HepG2 (cell line): ENCODE results near the gene CAMK1. TPM values are rescaled to one million over a fixed set of nuclear protein-coding genes. Genes with fewer than 3 reads are reported as not detected.

Experiments used
- AKAP8 ChIP-seq: sonication (generic); formaldehyde crosslinking; IDR thresholded peaks from 2 replicates; pipeline ENCODE4 v1.5.1; 2020; ENCODE audit warnings: mild to moderate bottlenecking, missing genetic modification reagents
- FOXA3 ChIP-seq: IDR thresholded peaks from 2 replicates; pipeline ENCODE4 v1.6.1; 2016; ENCODE audit warnings: missing genetic modification reagents, missing compliant biosample characterization
- GABPB1 ChIP-seq: IDR thresholded peaks from 2 replicates; pipeline ENCODE4 v1.6.1; 2016; ENCODE audit warnings: mild to moderate bottlenecking, missing genetic modification reagents, moderate library complexity, missing compliant biosample characterization
- GATAD1 ChIP-seq: IDR thresholded peaks from 2 replicates; pipeline ENCODE4 v1.6.1; 2016; ENCODE audit warnings: missing genetic modification reagents, missing compliant biosample characterization
- GPN1 ChIP-seq: sonication (generic); formaldehyde crosslinking; IDR thresholded peaks from 2 replicates; pipeline ENCODE4 v1.5.1; 2020; ENCODE audit warnings: missing genetic modification reagents, borderline replicate concordance
- IRX3 ChIP-seq: sonication (generic); formaldehyde crosslinking; IDR thresholded peaks from 2 replicates; pipeline ENCODE4 v1.8.1; 2023; ENCODE audit warnings: mild to moderate bottlenecking, low read depth, missing genetic modification reagents, borderline replicate concordance
- KDM6A ChIP-seq: IDR thresholded peaks from 2 replicates; pipeline ENCODE4 v1.6.1; 2016; ENCODE audit warnings: low read depth
- MTA1 ChIP-seq: sonication (generic); formaldehyde crosslinking; IDR thresholded peaks from 2 replicates; pipeline ENCODE4 v1.4.0; 2020; ENCODE audit warnings: missing genetic modification reagents, mild to moderate bottlenecking, borderline replicate concordance
- NCOR1 ChIP-seq: fragments of 200-600 bp; sonication (generic); IDR thresholded peaks from 2 replicates; pipeline ENCODE4 v1.7.0; 2017; ENCODE audit warnings: antibody characterized with exemption, low read length, borderline replicate concordance
- SIN3A ChIP-seq: IDR thresholded peaks from 2 replicates; pipeline ENCODE4 v1.6.1; 2011; ENCODE audit warnings: low read depth, mild to moderate bottlenecking, control low read depth, low read length, borderline replicate concordance
- ZBTB25 ChIP-seq: IDR thresholded peaks from 2 replicates; pipeline ENCODE4 v1.6.1; 2018; ENCODE audit warnings: missing genetic modification reagents
- ZBTB7A ChIP-seq: sonication (generic); formaldehyde crosslinking; IDR thresholded peaks from 2 replicates; pipeline ENCODE4 v1.8.0; 2022; ENCODE audit warnings: mild to moderate bottlenecking, missing genetic modification reagents
- ZFP90 ChIP-seq: sonication (generic); formaldehyde crosslinking; IDR thresholded peaks from 2 replicates; pipeline ENCODE4 v1.8.0; 2022; ENCODE audit warnings: missing genetic modification reagents, mild to moderate bottlenecking, inconsistent platforms, borderline replicate concordance
- ZFP91 ChIP-seq: sonication (generic); formaldehyde crosslinking; IDR thresholded peaks from 2 replicates; pipeline ENCODE4 v1.9.0; 2022; ENCODE audit warnings: missing genetic modification reagents, mild to moderate bottlenecking, borderline replicate concordance
- ZFY ChIP-seq: sonication (generic); formaldehyde crosslinking; IDR thresholded peaks from 2 replicates; pipeline ENCODE4 v1.4.0; 2020; ENCODE audit warnings: missing genetic modification reagents
- ZNF207 ChIP-seq: fragments of 450-650 bp; IDR thresholded peaks from 2 replicates; pipeline ENCODE4 v1.6.1; 2016; ENCODE audit warnings: antibody characterized with exemption, borderline replicate concordance
- ZNF383 ChIP-seq: sonication (generic); formaldehyde crosslinking; IDR thresholded peaks from 2 replicates; pipeline ENCODE4 v1.4.0; 2020; ENCODE audit warnings: missing genetic modification reagents, mild to moderate bottlenecking, borderline replicate concordance
- ZNF589 ChIP-seq: sonication (generic); formaldehyde crosslinking; conservative IDR thresholded peaks from 2 replicates; pipeline ENCODE4 v1.8.0; 2022; ENCODE audit warnings: mild to moderate bottlenecking, moderate library complexity, missing genetic modification reagents
- polyA plus RNA-seq, 8 experiments: library from polyadenylated mRNA; depleted of rRNA in 3 of 8; stranded (reverse) in 7 of 8; unstranded in 1 of 8; fragments of >200 nt; fragmentation: Illumina TruSeq in 4 of 8; extraction: Trizol in 4 of 8; gene quantifications; 2 replicates each; pipeline versions ENCODE4 v1.2.1 to v1.2.3, GENCODE V29; 2011 to 2016; ENCODE audit warnings: low read depth in 4 of 8, missing spikeins in 1 of 8, mixed read lengths in 1 of 8; ENCODE audit not compliant: insufficient read depth in 1 of 8
- total RNA-seq, 5 experiments: library from RNA; depleted of rRNA; stranded (reverse); fragments of >200 nt; fragmentation: Illumina TruSeq; extraction: Trizol; gene quantifications; 2 replicates each; pipeline ENCODE4 v1.2.3, GENCODE V29; 2016; ENCODE audit warnings: low read depth in 1 of 5

The CAMK1 gene
- total and polyA plus RNA-seq, 2 of the 13 experiments (the other 11 are each of a cell fraction or from before 2014, with no cell fraction given): 26.4 to 53.3 TPM

GRCh38 chr3:9792405-9793160, 22.8 kb upstream of the CAMK1 start, which contains the start of the genes ARPC4 and TADA3 (continued):
- no peak; the same call in 1 of the 2 replicates for TF ChIP-seq ZFP90
- peak; percentile 23; the same call in 1 of the 2 replicates for TF ChIP-seq ZFP91
- peak; percentile 80 for TF ChIP-seq SIN3A
- TF ChIP-seq KDM6A (CRISPR knock-in tag): no peak
- no peak for TF ChIP-seq AKAP8 (CRISPR knock-in tag)
- TF ChIP-seq NCOR1: no peak
- TF ChIP-seq GATAD1: peak; percentile 89
- peak; percentile 15; the same call in 1 of the 2 replicates for TF ChIP-seq ZBTB7A
- no peak for TF ChIP-seq GPN1 (CRISPR knock-in tag)
- TF ChIP-seq IRX3 (CRISPR knock-in tag): no peak
- no peak for TF ChIP-seq ZNF383
- no peak for TF ChIP-seq ZNF589 (CRISPR knock-in tag)
- TF ChIP-seq FOXA3 (CRISPR knock-in tag): peak; percentile 29; the same call in 1 of the 2 replicates
- 0 out of 2 replicates have a peak, but pooled peaks have one; percentile 7 for TF ChIP-seq MTA1 (CRISPR knock-in tag)
- peak; percentile 92 for TF ChIP-seq GABPB1 (CRISPR knock-in tag)
- no peak for TF ChIP-seq ZNF207
- TF ChIP-seq ZFY (CRISPR knock-in tag): peak; percentile 72
- no peak; the same call in none of the 2 replicates for TF ChIP-seq ZBTB25 (CRISPR knock-in tag)
